NT2/D1 (cell line): ENCODE data around the gene KRTAP10-4.

Source experiments
- DNase-seq: peaks from one replicate; pipeline ENCODE4 v3.0.0-alpha.2; 2011; ENCODE audit warnings: low read depth, low spot score
- H3K27me3 ChIP-seq: 2 replicates; pipeline ENCODE4 v1.6.0; 2011; ENCODE audit warnings: mild to moderate bottlenecking; ENCODE audit not compliant: insufficient read length, insufficient read depth
- H3K36me3 ChIP-seq: 2 replicates; pipeline ENCODE4 v1.6.1; 2011; ENCODE audit warnings: mild to moderate bottlenecking, low read length, mixed read lengths; ENCODE audit not compliant: insufficient read depth, insufficient read length
- H3K4me1 ChIP-seq: 2 replicates; pipeline ENCODE4 v1.5.1; 2011; ENCODE audit not compliant: insufficient read depth, insufficient read length
- H3K4me3 ChIP-seq: 2 replicates; pipeline ENCODE4 v1.5.1; 2011; ENCODE audit warnings: low read depth; ENCODE audit not compliant: insufficient read length
- H3K9ac ChIP-seq: 2 replicates; pipeline ENCODE4 v1.6.0; 2011; ENCODE audit warnings: low read depth; ENCODE audit not compliant: insufficient read length
- H3K9me3 ChIP-seq: 2 replicates; pipeline ENCODE4 v1.5.1; 2011; ENCODE audit warnings: mild to moderate bottlenecking, low read length; ENCODE audit not compliant: insufficient read depth
- SUZ12 ChIP-seq: IDR thresholded peaks from 2 replicates; pipeline ENCODE4 v1.6.1; 2011; ENCODE audit not compliant: insufficient read length, insufficient read depth; ENCODE audit errors: extremely low read depth
- YY1 ChIP-seq: IDR thresholded peaks from 2 replicates; pipeline ENCODE4 v1.6.1; 2011; ENCODE audit not compliant: insufficient read length, insufficient read depth
- ZNF274 ChIP-seq: IDR thresholded peaks from 2 replicates; pipeline ENCODE4 v1.6.1; 2011; ENCODE audit warnings: mild to moderate bottlenecking, low read depth, low read length

Gene KRTAP10-4

DNA sequence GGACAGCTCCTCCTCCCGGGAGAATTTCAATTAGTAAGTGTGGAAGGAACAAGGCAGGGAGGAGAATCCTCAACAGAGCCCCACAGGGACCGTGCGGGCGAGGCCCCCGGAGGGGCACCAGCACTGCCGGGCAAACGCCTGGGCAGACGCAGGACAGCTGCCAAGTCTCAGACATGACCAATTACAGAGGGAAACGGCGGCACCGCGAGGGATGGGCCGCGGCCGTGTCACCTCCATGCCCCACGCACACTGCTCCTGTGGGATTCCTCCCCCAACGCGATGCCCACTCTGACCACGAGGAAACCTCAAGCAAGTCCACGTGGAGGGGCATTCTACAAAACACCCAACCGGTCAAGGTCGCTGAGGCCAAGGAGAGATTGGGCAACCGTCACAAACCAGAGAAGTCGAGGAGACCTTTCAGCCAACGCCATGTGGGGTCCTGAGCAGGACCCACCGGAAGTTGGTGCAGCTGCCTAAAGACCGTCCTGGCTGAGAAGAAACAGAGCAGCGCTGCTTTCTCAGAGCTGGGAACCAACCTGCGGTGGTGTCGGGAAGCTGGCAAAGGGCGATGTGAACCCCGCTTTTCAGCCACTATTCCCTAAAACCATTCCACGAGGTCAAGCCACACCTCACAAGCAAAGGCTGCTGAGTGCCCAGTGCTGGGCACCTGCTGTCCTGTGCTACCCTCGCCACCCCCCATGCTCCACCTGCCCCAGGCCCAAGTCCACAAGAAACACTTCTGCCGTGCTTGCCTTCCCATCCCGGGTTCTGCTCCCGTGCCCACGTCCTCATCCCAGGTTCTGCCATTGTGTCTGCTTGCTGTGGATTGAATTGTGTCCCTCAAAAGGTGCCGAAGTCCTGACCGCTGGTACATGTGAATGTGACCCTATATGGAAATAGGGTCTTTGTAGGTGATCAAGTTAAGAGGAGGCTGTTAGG is 1.4 kb upstream of the KRTAP10-4 start:
- H3K9ac ChIP-seq = no peak overlapping the region
- TF ChIP-seq SUZ12 = no peak
- TF ChIP-seq YY1 = no peak
- no peak for TF ChIP-seq ZNF274
- no peak overlapping the region for H3K4me3 ChIP-seq
- no peaks in the 10 kb centered on the region for H3K27me3 ChIP-seq
- DNase-seq = no peak
- peaks cover 23% of the 10 kb centered on the region for H3K9me3 ChIP-seq
- peaks cover 3% of the 10 kb centered on the region for H3K4me1 ChIP-seq
- no peaks in the 10 kb centered on the region for H3K36me3 ChIP-seq

DNA sequence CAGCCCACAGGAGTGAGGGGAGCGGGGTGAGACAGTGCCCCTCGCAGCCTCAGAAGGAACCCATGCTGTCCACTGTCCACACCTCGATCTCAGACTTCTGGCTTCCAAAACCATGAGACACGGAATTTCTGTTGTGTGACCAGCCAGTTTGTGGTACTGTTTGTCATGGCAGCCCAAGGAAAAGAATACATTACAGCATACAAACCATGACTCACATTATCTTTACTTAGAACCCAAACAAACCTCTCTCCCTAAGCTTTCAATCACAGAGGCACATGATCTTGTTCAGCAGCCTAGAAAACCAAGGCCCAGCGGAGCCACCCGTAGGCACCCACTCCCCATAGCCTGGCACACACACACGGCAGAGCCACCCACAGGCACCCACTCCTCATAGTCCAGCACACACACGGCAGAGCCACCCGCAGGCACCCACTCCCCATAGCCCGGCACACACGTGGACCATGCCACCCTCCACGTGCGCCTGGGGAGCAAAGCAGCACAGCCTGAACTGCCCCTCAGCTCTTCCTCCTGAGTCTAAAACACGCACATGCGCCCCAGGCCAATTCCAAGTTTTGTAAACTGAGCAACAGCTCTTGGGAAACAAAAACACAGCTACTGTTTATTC is 458 bp upstream of the KRTAP10-4 start:
- no peak overlapping the region for H3K4me3 ChIP-seq
- no peak for DNase-seq
- TF ChIP-seq ZNF274 (no peak), SUZ12 (no peak), YY1 (no peak)
- H3K27me3 ChIP-seq = no peaks in the 10 kb centered on the region
- no peak overlapping the region for H3K9ac ChIP-seq
- peaks cover 32% of the 10 kb centered on the region for H3K9me3 ChIP-seq
- peaks cover 3% of the 10 kb centered on the region for H3K4me1 ChIP-seq
- no peaks in the 10 kb centered on the region for H3K36me3 ChIP-seq

DNA sequence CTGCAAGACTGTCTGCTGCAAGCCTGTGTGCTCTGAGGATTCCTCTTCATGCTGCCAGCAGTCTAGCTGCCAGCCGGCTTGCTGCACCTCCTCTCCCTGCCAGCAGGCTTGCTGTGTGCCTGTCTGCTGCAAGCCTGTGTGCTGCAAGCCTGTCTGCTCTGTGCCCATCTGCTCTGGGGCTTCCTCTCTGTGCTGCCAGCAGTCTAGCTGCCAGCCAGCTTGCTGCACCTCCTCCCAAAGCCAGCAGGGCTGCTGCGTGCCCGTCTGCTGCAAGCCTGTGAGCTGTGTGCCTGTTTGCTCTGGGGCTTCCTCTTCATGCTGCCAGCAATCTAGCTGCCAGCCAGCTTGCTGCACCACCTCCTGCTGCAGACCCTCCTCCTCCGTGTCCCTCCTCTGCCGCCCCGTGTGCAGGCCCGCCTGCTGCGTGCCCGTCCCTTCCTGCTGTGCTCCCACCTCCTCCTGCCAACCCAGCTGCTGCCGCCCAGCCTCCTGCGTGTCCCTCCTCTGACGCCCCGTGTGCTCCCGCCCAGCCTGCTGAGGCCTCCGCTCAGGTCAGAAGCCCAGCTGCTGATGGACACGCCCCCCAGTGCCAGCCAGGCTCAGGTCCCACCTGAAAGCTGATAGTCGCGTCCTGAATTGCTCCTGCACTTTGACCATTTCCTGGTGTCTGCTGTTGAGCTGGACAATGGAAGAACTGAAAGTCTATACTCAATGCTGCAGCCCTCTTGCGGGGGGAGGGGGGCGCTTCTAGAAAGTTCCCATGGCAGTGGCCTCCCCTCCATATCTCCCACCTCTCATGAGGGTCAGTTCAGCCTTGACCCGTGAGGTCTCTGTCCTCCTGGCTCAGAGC is 1.2 kb downstream of the KRTAP10-4 start:
- Histone ChIP-seq H3K4me1 (peaks cover 3% of the 10 kb centered on the region), H3K9ac (no peak overlapping the region), H3K27me3 (no peaks in the 10 kb centered on the region), H3K9me3 (peaks cover 39% of the 10 kb centered on the region), H3K36me3 (no peaks in the 10 kb centered on the region), H3K4me3 (no peak overlapping the region)
- DNase-seq = no peak
- no peak for TF ChIP-seq SUZ12
- no peak for TF ChIP-seq ZNF274
- no peak for TF ChIP-seq YY1

DNA sequence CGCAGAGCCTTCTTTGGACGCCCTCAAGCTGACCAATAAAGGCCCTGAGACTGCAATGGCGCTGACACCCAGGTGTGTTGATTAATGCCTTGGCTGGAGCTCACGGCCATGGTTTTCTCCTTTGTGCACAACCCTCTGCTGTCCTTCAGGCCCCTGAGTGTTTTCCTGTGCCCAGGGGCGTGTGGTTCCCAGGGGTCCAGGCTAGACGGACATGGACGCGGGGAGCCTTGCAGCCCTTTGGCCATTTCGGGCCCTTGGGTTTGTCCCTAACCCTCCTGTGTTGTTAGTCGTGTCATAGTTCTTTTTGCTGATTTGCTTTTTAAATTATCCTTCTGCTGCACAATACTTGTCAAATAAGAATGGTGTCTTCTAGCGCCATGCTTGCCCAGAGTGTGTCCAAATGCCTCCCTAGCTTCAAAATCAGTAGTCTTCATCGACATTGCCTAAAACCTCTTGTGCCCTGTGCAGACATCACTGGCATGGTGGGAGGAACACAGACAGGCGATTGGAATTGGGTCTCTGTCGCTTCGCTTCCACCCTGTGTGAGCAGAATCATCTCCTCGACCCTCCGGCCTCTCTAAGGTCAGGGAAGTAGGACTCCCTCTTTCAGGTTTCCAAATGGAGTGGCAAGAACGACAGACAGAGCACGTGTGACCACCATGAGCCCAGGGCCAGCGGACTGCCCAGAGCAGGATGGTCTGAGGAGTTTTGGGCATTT is 1.9 kb downstream of the KRTAP10-4 start:
- TF ChIP-seq ZNF274 = no peak
- TF ChIP-seq SUZ12 = no peak
- no peak for TF ChIP-seq YY1
- Histone ChIP-seq H3K9me3 (peaks cover 38% of the 10 kb centered on the region), H3K4me1 (peaks cover 3% of the 10 kb centered on the region), H3K27me3 (no peaks in the 10 kb centered on the region), H3K9ac (no peak overlapping the region), H3K36me3 (no peaks in the 10 kb centered on the region), H3K4me3 (no peak overlapping the region)
- DNase-seq = no peak

DNA sequence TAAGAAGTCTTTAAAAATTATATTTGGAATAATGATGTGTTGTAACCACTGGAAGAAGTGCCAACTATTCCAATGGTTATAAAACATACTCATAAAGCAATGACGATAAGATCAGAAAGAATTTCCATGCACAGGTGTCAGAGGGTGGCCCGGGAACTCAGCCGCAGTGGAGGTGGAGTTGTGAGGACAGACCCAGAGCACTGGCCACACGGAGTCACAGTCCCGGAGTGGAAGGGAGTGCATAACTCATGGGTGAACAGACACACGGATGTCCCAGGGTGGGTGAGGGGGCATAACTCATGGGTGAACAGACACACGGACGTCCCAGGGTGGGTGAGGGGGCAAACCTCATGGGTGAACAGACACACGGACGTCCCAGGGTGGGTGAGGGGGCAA is 2.5 kb downstream of the KRTAP10-4 start:
- H3K4me1 ChIP-seq = peaks cover 3% of the 10 kb centered on the region
- no peak for DNase-seq
- H3K9ac ChIP-seq = no peak overlapping the region
- H3K9me3 ChIP-seq = peaks cover 35% of the 10 kb centered on the region
- H3K4me3 ChIP-seq = no peak overlapping the region
- H3K36me3 ChIP-seq = no peaks in the 10 kb centered on the region
- no peaks in the 10 kb centered on the region for H3K27me3 ChIP-seq
- TF ChIP-seq YY1 (no peak), ZNF274 (no peak), SUZ12 (no peak)

DNA sequence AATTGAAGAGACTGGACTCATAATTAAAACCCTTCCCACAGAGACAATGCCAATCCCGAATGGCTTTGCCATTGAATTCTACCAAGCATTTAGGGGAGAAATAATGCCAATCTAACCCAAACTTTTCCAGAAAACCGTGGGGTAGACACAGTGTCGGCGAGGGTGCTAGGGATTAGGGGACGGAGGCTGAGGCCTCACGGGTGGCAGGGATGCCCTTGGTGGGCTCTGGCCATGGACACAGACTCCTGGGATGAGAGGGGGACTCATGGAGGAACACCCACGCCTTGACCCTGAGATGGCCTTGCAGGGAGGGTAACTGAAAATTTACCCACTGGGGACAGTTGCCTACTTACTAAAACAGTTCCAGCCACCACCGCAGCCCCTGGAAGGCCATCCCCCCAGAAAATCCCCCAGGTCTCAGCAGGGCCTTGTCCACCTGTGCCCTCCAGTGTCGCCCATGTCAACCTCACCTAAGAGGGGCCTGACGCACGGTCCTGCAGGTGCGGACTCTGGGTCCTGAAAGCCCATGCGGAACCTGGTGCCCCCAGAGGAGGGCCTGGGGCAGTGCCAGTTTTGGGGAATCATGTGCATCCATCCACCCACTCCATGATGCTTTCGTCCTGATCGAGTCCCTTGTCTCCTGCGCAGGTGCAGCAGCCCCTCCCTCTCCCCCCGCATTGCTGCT is 5.0 kb downstream of the KRTAP10-4 start:
- H3K4me1 ChIP-seq = peaks cover 5% of the 10 kb centered on the region
- H3K36me3 ChIP-seq = no peaks in the 10 kb centered on the region
- TF ChIP-seq ZNF274 (no peak), YY1 (no peak), SUZ12 (no peak)
- H3K27me3 ChIP-seq = no peaks in the 10 kb centered on the region
- H3K4me3 ChIP-seq = no peak overlapping the region
- H3K9ac ChIP-seq = no peak overlapping the region
- DNase-seq = no peak
- peaks cover 33% of the 10 kb centered on the region for H3K9me3 ChIP-seq
